Astrocyte of the spinal cord (primary cell): ENCODE measurements around the gene TEKT5.
"Not testable (repeated sequence)": the region's sequence is repeated elsewhere in the genome, so short reads cannot be mapped to it uniquely, and the experiment has no call there.

ENCODE experiments used
- DNase-seq: peaks from one replicate; pipeline ENCODE4 v3.0.0; 2011; ENCODE audit warnings: low read depth, low spot score
- H3K4me3 ChIP-seq: 2 replicates; pipeline ENCODE4 v1.5.1; 2011; ENCODE audit warnings: low read depth, mild to moderate bottlenecking, low read length, moderate library complexity
- CTCF ChIP-seq: IDR thresholded peaks from 2 replicates; pipeline ENCODE4 v1.5.1; 2012; ENCODE audit warnings: low read depth, mild to moderate bottlenecking, low read length, inconsistent platforms
- in situ Hi-C: cut with HindIII; loops from 2 replicates; pipeline ENCODE4 v1.10.0; 2017; ENCODE audit warnings: low sequenced_read_pairs

The TEKT5 gene

GRCh38 chr16:10685709-10686108 lies 9.0 kb downstream of the TEKT5 start:
- in situ Hi-C loops, result no loop called here
- no peak overlapping the region for H3K4me3 ChIP-seq
- no peak for TF ChIP-seq CTCF
- no peak for DNase-seq

- no peak for TF ChIP-seq CTCF
- no peak for DNase-seq
- in situ Hi-C loops, result no loop called here
- no peak overlapping the region for H3K4me3 ChIP-seq
Observed at GRCh38 chr16:10684511-10685151, 10.1 kb downstream of the TEKT5 start.

- in situ Hi-C loops, result no loop called here
- DNase-seq, result no peak
- H3K4me3 ChIP-seq, result no peak overlapping the region
- TF ChIP-seq CTCF, result no peak
Observed at GRCh38 chr16:10683170-10683569, 11.6 kb downstream of the TEKT5 start.

- in situ Hi-C loops, result no loop called here
- no peak for DNase-seq
- TF ChIP-seq CTCF, result no peak
- H3K4me3 ChIP-seq, result no peak overlapping the region
Observed at GRCh38 chr16:10682604-10683003, 12.1 kb downstream of the TEKT5 start.

- no peak for DNase-seq
- no peak for TF ChIP-seq CTCF
- no peak overlapping the region for H3K4me3 ChIP-seq
- in situ Hi-C loops, result no loop called here
Observed at GRCh38 chr16:10681310-10682308, 13.1 kb downstream of the TEKT5 start.

GRCh38 chr16:10679921-10680320 lies 14.8 kb downstream of the TEKT5 start:
- TF ChIP-seq CTCF, result no peak
- in situ Hi-C loops, result no loop called here
- no peak for DNase-seq
- no peak overlapping the region for H3K4me3 ChIP-seq

GRCh38 chr16:10679441-10679840 lies 15.3 kb downstream of the TEKT5 start:
- H3K4me3 ChIP-seq, DNase-seq, in situ Hi-C loops: not testable (repeated sequence)
